GM04503 (cell line): ENCODE measurements around the gene DPH3.

ENCODE experiments used
- DNase-seq: peaks from one replicate; pipeline ENCODE4 v3.0.0-alpha.2; 2012; ENCODE audit warnings: low read depth

Gene DPH3

DNA sequence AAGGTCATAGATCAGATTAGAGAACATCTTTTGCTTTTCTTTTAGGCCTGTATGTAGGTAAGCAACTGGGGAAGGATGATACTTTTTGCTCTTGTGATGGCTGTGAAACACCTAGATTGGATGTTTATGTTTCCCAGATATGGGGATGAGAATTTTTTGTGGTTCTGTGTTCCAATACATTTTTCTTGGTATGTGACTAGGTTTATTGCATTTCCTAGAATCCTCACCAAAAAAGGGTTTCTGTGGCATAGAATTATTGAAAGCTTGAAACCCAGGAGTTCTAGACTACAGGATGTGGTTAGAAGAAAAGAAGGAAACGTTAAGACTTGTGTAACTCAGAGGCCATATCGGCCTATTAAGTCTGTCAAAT is 26.1 kb upstream of the DPH3 start:
- DNase-seq = peak; percentile 21

DNA sequence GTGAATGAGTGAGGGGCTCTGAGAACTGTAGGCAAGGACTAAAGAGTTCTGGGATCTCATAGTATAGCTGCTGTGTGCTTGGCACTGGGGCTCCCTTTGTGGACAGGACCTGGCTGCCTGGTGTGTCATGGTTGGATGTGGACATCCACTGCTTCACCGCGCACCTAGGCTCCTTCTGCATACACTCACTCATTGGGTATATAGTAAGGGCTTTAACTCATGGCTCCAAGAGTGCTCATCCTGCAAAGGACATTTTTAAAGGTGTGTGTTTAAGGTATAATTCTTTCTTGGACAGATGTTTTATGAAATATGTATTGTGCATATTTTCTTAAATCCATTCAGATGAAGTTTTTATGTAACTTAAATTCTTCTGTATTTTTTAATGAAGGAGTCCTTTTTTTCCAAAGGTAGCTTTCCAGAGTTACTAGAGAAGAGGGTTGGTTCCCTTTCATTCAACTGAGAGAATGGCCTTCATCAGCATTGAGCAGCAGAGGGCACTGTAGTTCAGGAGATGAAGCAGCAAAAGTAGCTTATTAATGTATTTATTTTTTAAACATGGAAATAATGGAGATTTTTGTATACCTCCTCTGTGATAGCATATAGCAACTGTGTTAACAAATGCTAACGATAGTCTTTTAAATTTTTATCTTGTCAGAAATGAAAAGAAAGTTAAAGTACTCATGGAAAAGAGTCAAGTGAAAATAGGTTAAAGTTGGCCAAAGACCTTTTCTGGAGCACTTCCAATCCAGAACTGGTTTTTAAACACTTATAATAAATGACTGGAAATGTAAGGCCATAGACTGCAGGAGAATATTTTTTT is 25.5 kb upstream of the DPH3 start:
- no peak for DNase-seq

DNA sequence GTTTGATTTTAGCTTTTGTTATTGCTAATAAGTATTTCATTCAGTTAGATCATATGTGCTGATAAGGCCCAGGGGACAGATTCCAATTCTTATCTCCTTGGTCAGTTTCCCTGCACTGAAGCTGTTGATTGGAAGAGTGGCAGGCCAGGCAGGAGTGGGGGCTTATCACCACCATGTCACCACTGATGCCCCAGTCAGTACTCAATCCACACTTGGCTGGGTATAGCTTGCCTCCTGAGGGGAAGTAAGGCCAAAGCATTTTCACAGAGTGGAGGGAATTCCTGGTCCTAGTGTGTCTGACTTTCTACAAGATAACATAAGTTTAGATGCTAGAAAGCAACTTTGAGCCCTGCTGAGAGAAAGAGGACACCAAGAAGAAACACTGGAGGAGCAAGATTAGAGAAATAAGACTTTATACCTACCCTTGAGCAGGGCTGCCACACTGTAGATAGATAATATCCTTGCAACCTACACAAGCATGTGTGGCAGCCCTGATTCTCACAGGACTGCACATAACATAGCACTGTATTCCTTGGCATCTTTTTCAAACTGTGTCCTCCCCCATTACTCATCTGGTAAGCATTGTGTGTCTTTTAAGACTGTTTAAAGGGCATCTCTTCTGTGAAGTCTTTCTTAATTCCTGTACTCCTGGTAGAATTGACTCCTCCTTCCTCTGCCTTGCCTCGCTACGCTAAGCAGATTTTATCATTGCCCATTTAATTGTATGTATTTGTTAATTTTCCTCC is 24.6 kb upstream of the DPH3 start:
- no peak for DNase-seq

DNA sequence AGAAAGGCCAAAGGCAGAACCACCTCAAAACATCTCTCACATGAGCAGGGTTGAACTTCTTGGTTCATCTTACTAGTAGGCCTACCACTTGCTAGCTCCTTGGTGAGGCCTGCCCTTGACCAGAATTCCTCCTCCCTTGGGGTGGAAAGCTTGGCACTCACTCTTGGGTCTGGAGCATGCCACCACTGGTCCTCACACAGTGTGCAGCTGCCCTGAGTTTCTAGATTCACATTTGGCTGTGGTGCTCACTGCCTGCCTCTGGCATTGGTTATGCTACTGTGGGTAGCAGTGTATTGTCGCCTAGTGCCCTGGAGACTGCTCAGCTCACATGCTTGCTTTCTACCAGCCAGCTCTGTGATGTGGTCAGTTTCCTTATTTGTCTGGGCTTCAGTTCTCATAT is 23.9 kb upstream of the DPH3 start:
- no peak for DNase-seq

DNA sequence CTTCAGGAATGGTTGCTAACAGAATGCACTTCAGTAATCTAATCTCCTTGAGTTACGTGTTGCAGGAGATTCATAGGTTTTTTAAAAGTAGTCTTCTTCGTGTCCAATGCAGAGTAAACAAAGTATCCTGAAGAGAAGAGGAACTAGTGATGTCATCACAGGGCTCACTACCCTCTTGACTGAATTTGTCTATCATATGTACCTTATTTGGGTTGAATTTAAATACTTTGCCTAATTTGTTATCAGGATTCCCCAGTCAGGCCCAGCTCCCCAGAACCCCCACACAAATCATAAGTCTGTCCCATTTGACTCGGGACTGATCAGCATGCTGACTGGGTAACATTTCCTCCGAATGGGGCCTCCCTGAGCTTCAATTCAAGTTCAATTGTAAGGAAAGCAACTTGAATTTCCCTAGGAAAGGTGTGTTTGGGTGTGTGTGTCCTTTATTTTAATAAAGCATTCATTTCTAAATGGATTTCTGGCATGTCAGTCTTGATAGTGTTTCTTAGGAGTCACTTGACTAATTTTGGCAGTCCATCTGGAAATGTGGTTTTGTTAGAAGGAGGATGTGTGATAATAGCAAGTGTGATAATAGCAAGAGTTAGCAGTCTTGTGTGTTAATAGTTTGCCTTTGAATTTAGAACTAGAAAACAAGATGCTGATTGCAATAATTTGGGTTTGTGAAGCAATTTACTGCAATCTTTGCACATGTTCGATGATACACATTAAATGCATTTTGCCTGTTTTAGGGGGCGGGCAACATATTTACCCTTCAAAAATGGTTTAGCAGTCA is 22.2 kb upstream of the DPH3 start:
- DNase-seq = no peak

DNA sequence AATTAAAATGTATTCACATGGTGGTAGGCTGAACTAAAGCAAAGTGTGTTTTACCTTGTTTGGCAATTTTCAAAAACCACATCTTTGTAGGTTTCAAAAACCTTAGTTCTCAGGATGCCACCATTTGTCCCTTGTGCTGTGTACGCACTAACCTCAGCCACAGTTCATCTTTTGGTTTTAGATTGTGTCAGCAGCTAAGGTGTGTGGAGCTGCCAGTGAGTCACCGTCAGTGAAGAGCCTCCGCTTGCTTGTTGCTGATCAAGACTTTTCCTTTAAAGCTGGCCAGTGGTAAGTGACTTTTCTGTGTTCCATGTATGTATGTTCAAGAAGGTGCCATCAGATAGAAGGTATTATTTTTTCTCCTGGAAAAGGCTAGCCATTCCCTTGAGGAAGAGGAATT is 21.4 kb upstream of the DPH3 start:
- DNase-seq = no peak

DNA sequence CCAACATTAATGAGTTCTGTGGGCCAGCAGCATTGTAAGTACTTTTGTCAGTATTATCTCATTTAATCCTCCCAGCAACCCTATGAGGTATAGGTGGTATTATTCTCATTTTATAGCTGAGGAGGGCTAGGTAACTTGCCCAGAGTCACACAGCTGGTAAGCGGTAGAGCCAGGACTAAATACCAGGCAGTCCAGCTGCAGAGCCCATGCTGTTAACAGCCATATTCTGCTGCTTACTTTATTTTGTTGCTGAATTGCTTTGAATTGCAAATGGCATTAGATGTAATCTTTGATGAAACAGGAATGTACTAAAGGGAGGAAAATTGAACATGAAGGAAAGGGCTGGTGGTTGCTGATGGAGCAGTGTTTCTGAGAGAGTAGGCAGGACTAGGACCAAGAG is 19.9 kb upstream of the DPH3 start:
- DNase-seq = no peak

DNA sequence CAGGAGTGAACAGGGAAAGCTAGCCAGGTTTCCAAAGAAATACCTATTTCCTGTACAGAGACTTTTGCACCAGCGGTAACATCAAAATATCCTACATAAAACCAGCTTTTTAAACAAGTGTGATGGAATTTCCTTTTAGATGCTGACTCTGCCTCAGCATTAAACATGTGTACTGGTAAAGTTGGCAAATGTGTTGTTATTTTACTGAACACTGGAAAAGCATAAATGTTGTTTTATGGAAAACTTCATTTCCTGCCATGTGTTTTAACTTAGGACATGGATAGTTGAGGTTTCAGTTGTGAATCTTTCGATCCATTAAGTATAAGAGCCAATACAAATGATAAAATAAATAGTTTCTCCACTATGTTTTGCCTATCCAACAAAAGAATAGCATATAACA is 15.9 kb upstream of the DPH3 start:
- no peak for DNase-seq

DNA sequence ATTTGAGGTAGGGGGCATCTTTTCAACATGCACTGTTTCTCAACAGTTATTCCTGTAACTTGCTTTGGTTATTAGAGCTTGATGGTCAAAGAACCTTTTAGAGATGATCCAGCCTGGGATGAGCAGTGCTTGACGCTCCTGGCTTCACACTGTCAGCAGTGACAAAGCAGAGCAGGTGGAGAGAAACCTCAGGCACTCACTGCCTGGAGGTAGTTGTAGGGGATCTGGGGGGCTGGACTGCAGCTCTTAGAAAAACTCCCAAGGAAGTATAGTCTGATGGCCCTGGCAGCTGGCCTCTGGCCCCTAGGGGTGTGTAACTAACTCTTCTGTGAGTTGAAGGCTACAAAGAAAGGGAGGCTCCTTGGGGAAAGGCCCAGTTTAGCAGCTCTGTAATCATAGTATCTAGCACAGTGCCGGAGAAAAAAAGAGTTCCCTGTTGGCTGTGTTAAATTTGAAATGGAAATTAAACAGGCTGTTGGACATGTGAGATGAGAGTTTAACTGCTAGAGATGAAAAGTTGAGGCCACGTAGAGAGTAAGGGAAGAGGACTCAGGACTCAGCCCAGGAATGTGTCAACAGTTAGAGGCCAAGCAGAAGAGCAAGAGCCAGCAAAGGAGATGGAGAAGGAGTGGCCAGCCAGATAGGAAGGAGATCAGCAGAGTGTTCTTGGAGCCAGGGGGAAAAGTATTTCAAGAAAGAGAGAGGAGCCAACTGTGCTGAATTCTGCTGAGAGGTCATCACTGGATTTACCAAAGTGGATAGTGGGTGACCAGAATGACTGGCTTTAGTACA is 14.5 kb upstream of the DPH3 start:
- no peak for DNase-seq

DNA sequence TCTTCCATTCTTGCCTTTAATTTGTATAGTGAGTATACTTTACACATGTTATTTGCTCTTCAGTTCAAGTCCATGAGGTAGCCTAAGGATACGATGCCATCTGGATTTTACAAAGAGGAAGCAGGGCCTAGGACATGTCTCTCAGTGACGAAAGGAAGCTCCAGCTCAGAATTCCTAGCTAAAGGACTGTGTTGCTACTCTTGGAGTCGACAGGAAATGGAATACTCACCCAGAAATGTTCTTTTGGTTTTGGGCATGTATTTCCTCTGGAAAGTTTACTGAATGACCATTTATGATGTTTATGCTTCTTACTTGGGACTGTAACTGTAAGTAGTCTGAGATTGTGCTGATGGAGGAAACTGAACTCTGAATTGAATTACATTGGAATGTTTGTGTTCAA is 12.7 kb upstream of the DPH3 start:
- no peak for DNase-seq

DNA sequence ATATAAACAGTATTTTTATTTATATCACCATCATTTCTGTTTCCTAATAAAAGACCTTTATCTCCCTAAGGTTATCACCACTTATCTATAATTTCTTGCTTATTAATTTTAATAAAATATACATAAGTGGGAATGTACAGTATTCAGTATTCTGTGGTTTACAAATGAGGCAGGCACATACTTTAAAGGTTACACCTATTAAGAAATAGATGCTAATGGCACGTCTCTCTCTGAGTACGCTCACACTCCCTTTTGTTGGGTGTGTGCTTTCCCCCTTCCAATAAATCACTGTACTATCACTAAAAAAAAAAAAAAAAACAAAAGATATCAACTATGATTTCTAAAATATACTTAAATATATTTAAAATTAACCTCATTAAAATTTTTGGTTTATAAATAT is 9.1 kb upstream of the DPH3 start:
- no peak for DNase-seq

DNA sequence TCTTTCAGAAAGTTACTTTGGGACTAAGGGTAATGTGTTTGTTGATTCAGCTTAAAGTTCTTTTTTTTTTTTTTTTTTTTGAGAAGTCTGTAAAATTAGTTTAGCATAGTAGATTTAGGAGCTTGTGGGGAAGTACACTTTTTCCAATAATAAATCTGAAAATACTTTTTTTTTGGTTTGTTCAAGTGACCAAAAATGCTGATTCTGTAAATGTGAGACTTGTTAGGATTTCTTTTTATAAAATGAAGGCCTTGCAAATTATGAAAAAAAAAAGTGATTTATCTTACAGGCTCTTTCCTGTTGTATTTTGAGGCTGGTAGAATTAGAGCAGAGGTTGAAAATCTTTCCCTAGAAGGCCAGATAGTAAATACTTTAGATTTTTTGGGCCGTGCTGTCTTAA is 7.8 kb upstream of the DPH3 start:
- no peak for DNase-seq

DNA sequence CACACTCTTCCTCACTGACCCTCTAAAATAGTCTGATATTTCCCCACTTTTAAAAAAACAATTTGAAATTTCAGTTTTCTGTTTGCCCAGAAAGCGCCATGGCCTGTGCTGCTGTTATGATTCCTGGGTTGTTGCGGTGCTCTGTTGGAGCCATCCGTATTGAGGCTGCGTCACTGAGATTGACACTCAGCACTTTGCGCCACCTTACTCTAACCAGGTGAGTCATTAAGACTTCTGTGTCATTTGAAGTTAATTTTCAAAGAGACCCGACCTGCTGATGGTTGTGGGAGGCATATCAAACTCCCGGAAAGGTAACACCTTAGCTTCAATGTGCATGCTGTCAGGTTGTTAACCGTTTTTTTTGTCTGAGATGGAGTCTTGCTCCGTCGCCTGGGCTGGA is 6.1 kb upstream of the DPH3 start:
- DNase-seq = no peak

DNA sequence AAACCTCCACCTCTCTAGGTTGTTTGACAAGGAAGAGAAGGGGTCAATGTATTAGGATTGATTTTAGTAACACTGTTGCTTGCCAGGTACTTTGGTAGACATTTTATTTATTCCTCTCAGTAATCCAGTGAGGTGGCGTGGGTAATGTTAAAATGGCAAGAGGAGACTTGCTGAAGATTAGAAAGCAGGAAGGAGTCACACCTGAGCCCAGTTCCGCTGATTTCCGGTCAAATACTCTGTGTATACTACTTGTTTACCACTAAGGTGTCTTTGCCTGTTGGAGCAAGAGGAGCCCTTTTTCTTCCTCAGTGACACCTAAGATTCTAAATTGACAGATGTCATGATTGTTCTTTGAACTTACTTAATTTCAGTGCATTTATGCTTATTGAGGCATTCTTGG is 2.0 kb upstream of the DPH3 start:
- DNase-seq = no peak

DNA sequence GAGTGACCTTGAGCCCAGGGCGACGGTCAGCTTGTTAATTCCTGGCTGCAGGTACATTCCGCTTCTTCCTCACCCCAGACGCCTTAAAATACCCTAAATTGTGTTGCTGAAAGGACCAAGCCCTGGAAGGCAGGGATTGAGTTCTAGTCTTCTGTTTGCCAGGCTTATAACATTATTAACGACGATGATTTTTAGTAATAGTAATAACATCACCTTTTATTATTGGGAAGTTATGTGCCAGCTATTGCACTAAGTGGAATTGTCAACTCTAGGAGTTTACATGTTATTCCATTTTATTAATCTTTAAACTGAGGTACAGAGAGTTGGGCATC is 678 bp upstream of the DPH3 start:
- no peak for DNase-seq

DNA sequence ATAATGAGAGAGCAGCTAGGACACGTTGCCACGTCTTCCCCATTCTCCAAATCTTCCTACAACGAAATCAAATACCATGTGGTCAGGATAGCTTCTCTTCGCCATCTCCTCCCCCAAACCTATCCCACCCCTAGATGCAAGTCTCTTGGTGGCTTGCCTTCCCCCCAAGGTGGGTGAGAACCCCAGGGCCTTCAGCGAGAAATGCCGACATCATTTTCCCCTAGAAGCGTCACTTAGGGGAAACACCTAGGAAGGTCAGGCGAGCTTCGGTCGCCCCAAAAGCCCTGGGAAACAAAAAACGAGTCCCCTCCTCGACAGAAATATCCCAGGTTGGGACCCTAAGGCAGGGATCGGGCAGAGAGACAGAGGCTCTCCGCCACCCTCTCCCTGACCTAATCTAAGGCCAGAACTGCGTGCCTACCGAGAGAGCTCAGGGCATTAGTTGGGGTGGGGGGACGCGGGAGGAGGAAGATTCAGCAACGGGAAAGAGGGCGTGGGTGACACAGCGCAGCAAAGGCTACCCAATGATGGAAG is 502 bp downstream of the DPH3 start:
- no peak for DNase-seq

DNA sequence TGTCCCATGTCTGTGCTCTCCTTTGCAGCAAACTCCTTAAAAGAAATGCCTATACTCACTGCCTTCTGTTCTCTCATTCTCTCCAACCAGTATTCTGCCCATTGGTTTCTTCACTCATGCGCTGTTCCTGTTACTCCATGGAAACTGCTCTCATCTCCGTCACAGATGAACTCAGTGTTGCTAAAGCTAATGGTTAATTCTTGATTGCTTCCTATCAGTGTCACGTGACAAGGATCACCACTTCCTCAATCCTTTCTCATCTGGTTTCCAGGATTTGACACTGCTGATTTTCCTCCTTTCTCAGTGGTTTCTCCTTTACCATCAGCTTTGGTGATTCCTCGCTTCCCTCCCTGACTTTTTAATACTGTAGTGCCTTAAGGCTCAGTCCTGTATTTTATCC is 2.6 kb downstream of the DPH3 start:
- DNase-seq = no peak

DNA sequence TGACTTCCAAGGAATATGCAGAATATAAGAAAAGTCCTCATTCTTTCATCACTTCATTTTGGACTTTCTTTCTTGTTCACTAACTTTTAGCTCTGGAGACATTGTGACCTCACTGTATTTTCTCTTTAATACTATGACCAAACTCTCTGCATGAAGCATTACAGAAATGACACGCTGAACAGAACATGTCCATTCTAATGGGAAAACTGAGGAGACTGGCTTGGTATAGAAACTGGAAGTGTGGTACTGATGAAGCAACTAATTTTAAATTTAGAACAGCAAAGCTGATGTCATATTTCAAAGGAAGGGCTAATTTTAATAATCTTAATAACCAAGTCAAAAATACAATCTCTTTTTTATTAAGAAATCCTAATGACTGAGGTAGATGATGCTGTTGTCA is 4.7 kb downstream of the DPH3 start:
- DNase-seq = no peak

DNA sequence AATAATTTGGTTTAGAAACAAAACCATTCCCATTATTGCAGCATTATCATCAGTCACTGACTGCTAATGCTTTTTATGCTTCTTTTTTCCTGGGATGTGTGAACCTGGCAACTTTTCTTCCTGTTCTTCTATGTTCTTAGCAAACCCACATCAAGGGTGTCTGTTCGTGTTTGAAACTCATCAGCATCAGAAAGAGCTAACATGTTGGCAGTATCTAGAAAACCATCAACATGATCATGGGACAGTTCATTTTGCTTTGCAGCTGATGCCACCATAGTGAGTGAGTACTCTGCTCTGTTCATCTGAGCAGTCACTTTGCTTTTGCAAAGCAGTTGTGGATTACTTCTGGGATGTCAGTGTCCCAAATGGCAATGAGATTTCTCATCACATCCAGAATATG is 5.9 kb downstream of the DPH3 start:
- DNase-seq = no peak

DNA sequence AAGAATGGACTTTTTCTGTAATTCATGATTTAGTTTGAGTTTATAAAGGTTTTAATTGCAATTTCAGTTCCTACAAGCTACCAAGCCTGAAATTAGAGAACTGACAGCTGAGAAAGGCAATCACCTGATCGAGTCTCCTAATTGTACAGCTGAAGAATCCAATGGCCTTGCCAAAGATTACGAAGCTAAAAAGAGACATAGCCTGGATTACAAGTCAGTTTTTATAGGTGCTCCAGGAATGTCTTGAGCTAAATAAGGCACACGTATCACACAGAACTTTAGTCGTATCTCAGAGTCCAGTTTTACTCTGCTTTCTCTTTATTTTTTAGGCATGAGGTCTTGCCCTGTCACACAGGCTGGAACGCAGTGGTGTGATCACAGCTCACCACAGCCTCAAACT is 6.6 kb downstream of the DPH3 start:
- DNase-seq = no peak

DNA sequence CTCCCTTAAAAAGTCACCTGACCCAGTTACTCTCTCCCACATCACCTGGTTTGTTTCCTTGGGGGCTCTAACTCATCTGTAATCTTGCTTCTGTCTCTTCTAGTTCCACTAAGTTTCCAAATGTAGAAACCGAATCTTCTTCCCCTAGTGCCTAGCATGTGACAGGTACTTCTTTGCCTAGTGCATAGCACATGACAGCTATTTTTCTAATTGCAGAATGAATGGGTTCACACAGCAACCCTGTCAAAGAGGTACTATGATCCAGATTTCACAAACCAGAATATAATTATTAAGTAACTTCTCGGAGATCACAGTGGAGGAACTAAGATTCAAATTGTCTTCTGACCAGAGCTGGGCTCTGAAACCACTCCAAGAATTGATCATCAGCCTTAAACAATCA is 7.4 kb downstream of the DPH3 start:
- DNase-seq = no peak

DNA sequence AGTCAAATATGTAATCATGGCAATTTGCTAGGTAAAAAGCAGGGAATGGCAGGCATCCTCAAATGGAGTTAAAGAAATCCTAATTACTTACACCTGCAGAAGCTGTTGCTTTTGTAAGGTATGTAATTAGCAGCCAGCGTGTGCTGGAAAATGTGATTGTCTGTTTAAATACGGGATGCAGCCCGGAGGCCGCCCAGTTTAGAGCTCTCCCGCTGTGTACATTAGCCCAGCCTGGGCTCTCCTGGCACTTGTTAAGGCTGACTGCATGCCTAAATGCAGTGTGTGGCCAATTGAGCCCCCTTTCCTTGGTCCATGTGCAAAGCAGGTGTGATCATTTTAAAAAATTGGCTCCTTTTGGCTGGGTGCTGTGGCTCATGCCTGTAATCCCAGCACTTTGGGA is 9.0 kb downstream of the DPH3 start:
- no peak for DNase-seq
